HG03064 (cell line): ENCODE results near the gene LRP1B.
"Not testable (repeated sequence)": the region's sequence is repeated elsewhere in the genome, so short reads cannot be mapped to it uniquely, and the experiment has no call there.

Source experiments
- ATAC-seq: cut with Tn5 transposase; IDR thresholded peaks from one replicate; pipeline ENCODE4 v1.9.1; 2021; ENCODE audit warnings: low read depth; ENCODE audit not compliant: unreplicated experiment

LRP1B gene

DNA sequence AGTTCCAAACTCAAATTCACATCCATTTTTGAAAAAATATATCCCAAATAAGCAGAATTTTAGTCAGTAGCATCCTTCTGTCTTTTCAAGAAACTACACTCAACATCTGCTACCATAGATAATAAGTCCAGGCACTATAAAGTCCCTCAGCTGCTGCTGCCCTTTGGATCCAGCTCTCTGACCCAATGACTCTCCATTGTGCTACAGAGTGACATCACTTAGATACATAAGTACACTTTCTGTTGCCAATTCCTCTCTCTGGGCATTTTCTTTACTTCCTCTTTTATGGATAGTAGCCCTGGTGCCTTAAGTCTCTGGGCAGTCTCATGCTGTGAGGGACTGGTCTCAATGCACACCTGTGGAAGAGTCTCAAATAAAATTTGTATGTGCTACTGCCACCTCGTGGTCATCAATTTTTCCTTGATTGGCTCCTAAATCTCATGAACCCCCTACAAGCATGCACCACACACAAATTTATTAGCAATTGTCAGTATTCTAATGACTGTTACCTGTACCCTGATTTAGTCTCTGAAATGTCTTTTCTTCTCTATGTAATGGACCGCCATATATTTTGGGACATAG, 219.2 kb downstream of the LRP1B start:
- no peak for ATAC-seq

DNA sequence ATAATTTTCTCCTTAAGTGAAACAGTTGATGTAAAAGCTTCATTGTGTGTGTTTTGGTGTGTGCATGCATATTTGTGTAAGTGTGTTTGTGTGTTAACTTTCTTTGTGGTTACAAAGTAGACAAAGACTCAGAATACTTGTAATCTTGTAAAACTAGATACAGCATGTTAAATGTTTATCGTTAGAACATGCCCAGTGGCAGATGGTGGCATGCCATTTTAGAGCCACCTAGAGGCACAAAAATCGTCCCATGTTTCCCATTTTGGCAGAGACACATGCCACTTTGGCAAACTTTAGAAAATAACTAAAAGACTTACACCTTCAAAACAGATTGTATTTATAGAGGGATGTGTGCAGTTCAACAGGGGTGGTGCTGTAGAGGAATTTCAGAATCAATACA, 224.1 kb downstream of the LRP1B start:
- ATAC-seq, result no peak

DNA sequence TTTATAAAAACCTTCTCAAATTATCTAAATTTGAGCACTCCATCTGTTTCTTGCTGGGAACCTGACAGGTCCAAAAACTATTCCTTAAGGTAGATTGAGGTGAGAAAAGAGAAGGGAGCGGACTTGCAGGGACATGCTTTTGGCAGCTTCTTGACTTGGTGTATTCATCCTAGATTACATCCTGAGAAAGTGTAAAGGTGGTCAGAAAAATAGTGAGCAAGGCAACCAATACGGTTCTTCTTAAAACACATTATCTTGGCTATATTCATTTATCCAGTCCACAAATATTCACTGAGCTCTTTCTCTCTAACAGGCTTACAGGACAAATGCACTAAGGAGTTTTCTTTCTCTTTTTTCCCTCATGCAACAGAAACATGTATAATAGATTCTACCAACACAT, 230.0 kb downstream of the LRP1B start:
- ATAC-seq, result no peak

DNA sequence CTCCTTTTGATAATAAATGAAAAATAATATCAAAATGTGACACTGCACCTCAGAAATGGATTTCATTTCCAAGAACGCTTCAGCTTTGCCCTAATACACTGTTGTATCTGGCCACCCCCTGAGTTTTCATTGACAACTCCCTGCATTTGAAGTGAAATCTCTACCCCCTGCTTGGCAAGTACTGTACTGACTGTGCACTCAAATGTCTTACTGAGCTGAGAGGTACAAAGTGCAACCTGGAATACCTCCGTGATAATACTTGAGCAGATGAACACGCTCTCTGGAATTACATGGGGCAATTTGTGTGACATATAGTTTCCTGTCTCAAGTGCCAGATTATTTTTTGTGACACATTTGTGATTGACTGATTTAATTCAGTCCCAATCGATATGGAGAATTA, 231.1 kb downstream of the LRP1B start:
- no peak for ATAC-seq

DNA sequence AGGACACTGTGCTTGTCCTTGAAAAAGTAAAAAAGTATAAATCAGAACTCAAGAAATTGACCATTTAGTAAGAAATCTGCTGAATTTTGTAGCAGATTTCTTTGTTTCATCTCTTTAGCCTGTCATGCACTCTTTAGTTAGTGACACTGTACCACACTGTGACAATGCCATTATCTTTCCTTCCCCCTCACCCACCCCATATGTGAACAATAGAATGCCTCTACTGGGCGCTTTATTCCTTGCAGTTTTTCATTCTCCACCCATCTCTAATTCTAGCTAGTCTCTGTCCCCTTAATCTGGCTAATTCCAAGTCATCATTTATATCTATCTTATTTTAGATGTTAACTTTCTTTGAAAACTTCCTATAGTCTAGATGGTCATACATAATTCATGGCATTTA, 241.0 kb downstream of the LRP1B start:
- no peak for ATAC-seq

DNA sequence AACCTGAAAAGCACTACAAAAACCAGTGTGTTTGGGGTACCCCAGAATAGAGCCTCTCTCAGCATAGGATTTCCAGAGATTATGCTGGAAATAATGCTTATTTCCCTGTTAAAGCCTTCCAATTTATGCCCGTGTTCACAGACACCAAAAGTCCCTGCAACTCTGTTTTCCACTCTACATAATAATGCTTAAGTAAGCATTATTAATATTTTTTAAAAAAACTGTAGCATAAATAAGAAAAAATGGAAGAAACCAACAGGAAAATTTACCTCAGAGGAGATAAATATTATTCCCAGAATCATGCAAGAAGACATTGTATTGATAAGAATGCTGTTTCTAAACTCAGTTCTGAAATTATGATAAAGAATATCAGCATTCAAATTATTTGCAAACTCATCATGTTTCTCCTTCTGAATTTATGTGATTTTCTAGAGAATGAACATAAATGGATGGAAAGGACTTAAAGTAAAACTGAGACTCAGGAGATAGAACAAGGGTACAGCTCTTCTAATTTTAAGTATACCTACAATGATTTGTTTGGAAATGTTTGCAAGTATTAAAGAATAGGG, 241.7 kb downstream of the LRP1B start:
- ATAC-seq, result no peak

DNA sequence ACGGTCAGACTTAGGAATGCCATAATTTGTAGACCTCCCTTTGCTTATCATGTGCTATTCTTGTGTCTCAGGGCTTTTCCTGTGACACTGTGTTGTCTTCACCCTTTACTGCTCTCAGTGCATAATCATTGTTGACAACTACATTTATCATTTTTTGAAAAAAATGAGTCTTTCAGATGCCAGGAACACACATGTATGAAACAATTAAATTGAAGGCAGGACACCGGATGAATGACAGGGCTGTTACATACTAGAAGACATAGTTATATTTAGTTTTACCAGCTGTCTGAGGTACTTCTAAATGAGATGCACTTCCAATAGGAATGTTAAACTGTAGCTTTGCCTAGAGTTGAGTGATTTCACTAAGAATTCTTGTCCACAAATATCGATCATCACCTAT, 243.5 kb downstream of the LRP1B start:
- no peak for ATAC-seq

DNA sequence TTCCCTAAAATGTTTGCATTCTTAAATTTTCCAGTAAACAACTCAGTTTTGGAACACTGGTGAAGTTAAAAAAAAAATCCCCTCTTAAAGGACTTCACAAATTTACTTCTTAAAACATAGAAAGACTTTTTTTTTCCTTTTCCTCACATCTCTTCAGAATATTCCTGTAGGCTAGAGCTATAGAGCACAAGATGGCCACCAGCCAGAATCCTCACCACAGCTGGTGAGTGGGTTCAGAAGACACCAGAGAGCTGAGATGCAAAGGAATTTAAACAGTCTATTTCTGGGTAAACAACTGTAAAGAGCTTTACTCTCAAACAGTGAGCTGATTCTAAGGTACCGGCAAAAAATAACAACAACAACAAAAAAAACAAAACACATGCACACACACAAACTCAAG, 252.8 kb downstream of the LRP1B start:
- ATAC-seq, result no peak

DNA sequence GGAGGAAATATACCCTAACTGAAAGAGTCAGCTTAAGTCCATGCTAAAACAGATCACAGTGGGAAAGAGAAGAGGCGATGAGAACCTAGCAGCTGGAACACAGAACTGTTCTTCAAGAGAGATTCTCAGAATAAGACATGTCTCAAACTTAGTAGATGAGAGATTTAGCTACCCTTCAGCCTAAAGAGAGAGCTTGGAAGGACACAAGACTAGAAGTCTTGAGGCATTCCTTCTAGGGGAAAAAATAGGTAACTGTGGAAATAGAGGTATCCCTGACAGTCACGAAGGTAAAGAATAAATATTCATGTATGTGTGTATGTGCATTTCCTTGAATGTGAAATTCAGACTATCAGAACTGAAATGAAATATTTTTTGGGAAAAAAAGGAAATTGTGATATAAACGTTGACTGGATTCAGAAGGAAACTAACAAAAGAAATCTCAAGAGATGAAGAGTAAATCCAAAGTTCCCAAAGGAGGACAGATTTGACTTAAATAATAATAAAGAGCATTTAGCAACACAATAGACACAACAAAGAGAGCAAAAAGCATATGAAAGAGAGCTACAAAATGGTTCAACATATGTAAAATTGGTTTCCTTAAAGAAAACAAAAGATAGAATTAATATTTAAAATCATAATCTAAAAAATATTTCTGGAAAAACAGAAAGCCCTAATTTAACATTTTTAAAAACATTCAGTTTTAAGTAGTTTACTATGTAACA, 258.7 kb downstream of the LRP1B start:
- no peak for ATAC-seq

DNA sequence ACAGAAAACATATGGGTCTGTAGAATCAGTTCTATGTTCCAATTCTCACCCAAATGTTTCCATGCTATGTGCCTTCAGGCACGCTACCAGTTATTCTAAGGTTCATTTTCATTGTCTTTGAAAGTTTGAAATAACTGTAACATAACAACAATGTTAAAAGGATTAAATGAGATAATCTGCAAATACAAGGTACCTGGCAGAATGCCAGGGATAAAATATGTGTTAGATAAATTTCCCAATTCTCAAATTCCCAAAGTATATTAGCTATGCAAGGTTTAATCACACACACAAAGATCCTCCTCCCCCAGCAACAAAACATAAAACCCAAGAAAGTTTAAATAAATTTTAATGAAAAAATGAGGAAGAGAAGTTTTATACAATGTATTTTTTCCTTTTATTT, 261.2 kb downstream of the LRP1B start:
- no peak for ATAC-seq

DNA sequence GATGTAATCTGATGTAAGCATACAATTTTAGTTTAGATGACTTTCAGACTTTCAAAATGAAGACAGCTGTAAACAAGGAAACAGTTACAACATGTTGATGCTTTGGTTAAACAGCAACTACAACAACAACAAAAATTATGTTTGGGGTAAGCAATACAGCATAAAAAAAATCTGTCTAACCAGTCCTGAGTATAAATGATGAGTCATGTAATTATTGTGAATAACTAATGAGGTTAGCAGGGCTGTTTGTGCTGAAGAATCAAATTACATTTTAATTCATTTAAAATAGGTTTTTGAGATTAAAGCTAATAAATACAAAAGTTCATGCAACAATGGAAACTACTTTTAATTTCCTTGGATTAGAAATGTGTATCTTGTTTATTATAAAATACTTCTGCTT, 266.9 kb downstream of the LRP1B start:
- no peak for ATAC-seq

DNA sequence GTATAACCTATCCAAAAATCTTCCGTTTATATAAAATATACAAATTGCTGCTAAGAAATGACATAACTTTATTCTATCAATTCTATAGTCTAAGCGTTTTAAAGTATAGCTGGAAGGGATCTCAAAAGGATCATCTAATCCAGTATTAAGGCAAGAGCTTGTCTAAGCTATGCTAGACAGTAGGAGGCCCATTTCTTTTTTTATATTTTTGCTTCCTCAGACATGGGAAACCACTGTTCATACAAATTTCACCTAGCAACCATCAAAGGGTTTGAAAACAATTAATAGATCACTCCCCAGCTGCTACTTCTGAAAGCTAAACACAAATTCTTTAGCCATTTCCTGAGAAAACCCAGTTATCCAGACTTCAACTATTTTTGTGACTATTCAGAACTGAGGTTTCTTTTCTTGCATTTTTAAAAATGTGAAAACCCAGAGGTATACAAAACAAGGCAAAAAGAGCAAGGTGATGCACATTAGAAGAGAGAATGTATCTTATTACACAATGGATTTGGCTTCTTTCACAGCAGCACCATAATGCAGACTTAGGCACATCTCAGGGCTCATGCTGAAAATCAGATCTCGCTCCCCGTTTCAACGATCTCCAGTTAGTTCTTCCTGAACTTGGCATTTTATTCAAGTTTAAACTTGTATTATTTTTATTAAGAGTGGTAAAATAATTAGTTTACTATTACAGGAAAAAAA, 274.4 kb downstream of the LRP1B start:
- no peak for ATAC-seq

DNA sequence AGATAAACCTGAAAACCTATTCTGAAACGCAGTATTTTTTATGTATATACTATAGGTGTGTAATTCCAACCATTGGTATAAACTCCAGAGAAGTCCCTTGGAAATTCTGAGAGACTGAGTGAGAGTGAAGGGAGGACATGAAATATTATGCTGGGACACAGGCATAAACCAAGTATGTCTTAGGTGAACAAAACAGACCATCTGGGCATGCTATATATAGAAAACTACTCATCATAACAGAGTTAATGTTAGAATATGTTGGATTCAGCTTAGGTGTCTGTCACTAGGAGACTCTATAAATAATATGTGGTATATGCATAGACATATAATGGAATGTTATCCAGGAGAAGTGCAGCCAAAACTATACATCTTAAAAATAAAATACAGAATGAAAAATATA, 282.6 kb downstream of the LRP1B start:
- ATAC-seq, result no peak

DNA sequence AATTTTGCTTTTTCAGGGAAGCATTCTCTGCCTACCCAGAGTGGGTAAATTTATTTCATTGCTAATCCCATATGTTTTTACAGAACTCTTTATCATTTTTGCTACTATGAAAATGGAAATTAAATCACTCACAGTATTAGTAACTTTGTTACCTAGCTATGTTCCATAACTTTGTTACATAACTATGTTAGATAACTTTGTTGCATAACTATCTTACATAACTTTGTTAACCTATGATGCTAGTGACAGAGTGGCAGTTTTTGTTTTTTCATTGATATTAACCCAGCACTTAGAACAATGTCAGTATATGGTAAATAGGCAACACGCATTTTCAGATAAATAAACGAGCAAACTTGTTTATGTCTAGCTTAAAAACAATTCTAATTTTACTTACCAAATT, 286.6 kb downstream of the LRP1B start:
- ATAC-seq, result no peak

DNA sequence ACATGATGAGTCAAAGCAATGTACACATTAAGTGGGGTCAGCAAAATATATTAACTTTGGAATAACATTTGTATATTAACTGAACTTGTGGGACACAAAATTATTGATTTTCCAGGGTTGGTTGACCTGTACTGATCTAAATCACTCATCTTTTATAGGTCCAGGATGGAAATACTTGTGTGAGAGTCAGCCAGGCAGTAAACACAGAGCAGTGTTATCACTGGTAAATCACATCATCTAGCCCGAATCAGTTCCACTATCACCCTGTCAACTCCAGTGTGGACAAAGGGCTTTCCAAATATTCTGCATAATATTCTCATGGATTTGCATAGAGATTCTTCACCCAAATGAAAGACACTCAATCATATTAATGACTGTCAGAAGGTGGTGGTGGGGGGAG, 295.7 kb downstream of the LRP1B start:
- ATAC-seq, result no peak

DNA sequence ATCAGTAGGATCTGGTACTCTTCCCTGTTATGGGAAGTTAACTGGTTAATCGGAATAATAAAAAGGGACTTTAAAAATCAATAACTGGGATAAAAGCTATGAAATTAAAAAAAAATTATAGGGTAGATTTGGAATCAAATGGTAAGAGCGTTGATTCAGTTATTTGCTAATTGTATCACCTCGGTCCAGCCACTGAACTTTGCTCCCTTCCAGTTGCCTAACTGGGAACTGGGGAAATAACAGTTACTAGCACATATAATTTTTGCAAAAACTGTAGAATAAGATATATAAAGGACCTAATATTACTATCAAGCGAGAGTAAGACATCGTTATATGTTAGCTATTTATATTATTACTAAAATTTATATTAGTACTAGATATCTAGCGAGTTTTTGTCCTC, 302.1 kb downstream of the LRP1B start:
- ATAC-seq, result no peak

DNA sequence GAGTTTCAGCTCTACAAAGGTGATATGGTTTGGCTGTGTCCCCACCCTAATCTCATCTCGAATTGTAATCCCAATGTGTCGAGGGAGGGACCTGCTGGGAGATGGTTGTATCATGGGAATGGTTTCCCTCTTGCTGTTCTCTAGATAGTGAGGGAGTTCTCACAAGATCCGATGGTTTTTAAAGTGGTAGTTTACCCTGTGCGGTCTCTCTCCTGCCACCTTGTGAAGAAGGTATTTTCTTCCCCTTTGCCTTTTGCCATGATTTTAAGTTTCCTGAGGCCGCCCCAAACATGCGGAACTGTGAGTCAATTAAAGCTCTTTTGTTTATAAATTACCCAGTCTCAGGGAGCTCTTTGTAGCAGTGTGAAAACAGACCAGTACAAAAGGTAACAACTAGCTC, 306.0 kb downstream of the LRP1B start:
- no peak for ATAC-seq

DNA sequence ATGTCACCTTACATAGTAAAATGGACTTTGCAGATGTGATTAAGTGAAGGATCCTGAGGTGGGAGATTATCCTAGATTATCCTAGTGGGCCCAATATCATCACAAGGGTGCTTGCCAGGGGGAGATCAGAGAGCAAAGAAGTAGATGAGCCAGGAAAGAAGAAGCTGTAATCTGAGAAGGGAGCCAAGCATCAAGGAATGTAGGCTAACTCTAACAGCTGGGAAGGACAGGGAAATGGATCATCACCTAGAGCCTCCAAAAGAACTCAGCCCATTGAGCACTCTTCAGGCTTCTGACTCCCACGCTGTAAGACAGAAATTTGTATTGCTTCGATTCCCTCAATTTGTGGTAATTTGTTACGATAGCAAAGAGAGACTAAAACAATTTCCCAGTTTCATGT, 309.9 kb downstream of the LRP1B start:
- ATAC-seq, result no peak

DNA sequence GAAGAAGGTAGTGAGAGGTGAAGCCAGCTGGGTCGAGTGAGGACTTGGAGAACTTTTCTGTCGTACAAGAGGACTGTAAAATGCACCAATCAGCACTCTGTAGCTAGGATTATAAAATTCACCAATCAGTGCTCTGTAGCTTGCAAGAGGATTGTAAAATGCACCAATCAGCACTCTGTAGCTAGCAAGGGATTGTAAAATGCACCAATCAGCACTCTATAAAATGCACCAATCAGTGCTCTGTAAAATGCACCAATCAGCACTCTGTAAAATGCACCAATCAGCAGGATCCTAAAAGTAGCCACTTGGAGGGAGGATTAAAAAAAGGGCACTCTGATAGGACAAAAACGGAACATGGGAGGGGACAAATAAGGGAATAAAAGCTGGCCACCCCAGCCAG, 315.5 kb downstream of the LRP1B start:
- ATAC-seq, result not testable (repeated sequence)

DNA sequence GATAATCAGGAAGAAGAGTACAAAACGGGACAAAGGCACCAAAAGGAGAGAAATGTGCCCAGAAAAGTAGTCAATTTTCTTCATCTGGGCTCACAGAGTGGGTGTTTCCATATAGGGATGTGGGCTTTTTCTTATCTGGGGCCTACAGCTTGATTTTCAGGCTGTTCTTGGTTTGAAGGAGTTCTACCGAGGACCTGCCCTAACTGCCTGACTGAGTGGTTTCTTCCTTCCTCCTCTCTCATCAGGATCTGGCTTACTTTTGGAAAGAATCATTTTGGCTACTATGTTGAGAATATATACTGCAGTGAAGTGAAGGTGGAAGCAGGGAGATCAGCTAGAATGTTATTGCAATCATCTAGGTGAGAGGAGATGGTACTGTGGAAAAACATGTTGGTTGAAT, 316.7 kb downstream of the LRP1B start:
- no peak for ATAC-seq

DNA sequence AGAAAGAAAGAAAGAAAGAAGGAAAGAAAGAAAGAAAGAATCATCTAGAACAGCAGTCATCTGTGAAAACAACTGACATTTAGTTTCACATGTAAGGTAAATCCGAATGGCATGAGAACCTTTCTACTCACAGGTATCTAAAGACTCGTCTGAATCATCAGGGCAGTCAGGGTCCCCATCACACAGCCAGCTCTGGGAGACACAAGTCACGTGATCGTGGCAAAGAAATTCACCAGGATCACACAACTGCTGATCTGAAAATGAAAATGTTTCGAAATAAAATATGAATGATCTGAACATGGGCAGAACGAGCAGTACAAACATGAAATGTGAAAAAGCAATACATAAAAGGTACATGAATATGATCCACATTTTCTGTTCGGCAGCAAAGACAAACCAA, 320.7 kb downstream of the LRP1B start:
- no peak for ATAC-seq

DNA sequence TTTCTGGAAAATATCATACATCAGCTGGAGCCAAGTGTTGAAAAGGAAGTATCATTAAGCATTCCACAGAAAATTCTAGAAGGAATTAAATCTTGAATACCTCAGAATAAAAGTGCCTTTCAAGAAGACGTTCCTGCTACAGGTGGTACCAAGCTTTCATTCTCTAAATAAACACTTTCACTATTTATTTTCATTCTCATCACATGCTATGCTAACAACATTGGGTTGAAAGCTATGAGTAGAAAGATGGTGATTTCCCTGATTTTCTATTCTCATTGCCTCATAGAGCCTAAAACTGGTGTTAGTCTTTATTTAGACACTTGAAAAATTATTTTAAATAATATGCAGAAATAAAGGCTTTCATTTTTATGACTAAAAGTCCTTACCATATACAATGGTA, 324.7 kb downstream of the LRP1B start:
- no peak for ATAC-seq
